GM12878 (cell line): Measurements from ENCODE around the gene UBTF. TPM values are rescaled to one million over a fixed set of nuclear protein-coding genes. Genes with fewer than 3 reads are reported as not detected.

Experiments used
- ATAC-seq: fragments of 200-7000 bp; cut with Tn5 transposase; 3 replicates; pipeline ENCODE4 v1.9.1; 2020; ENCODE audit warnings: mild to moderate bottlenecking, moderate library complexity
- BruUV-seq: library from RNA; stranded (reverse); fragments of 400-500 nt; replicated peaks from 2 replicates; lab custom pipeline; 2021; lab: Mats Ljungman, UMichigan
- CTCF ChIA-PET: fragments of 300-600 bp; sonication (Branson Sonifier 250); formaldehyde crosslinking; extraction: SDS; loops from one replicate; lab custom pipeline; 2021; ENCODE audit warnings: inconsistent platforms; lab: Yijun Ruan, JAX
- POLR2A ChIA-PET: fragments of 350-600 bp; formaldehyde crosslinking; extraction: SDS; loops from one replicate; lab custom pipeline; 2021; ENCODE audit warnings: inconsistent platforms; lab: Charles Lee
- RAD21 ChIA-PET: fragments of 300-600 bp; sonication (Branson Sonifier 250); formaldehyde crosslinking; loops from one replicate; lab custom pipeline; 2023; ENCODE audit warnings: antibody characterized with exemption; ENCODE audit not compliant: unreplicated experiment; lab: Charles Lee
- SMC1A ChIA-PET: fragments of 300-600 bp; sonication (Branson Sonifier 250); formaldehyde crosslinking; loops from one replicate; lab custom pipeline; 2023; ENCODE audit not compliant: unreplicated experiment, uncharacterized antibody; lab: Charles Lee
- DNase-seq: peaks from one replicate; pipeline ENCODE4 v3.0.0-alpha.2; 2011; ENCODE audit warnings: low read depth, low spot score
- FAIRE-seq: peaks from 3 replicates; lab custom pipeline; 2011; peaks lifted over from hg19 to GRCh38; lab: Jason Lieb, UNC
- H2AFZ ChIP-seq: 2 replicates; pipeline ENCODE4 v1.6.0; 2011; ENCODE audit warnings: low read depth, low read length, control low read depth; ENCODE audit not compliant: control insufficient read depth
- H3K27ac ChIP-seq: 2 replicates; pipeline ENCODE4 v1.5.1; 2011; ENCODE audit warnings: control low read depth; ENCODE audit not compliant: control insufficient read depth, insufficient read depth
- H3K27me3 ChIP-seq, 2 experiments: replicated peaks in 1 of 2; 2 replicates each; pipeline versions ENCODE4 v1.6.0 to v1.6.1; 2011; ENCODE audit warnings: low read length in 1 of 2; ENCODE audit not compliant: control insufficient read depth in 2 of 2, insufficient read depth in 2 of 2
- H3K36me3 ChIP-seq, 2 experiments: 2 replicates each; pipeline ENCODE4 v1.5.1; 2011; ENCODE audit warnings: low read length in 1 of 2; ENCODE audit not compliant: control insufficient read depth in 2 of 2, insufficient read depth in 2 of 2
- H3K4me1 ChIP-seq: 2 replicates; pipeline ENCODE4 v1.6.1; 2011; ENCODE audit warnings: mild to moderate bottlenecking, low read length, moderate library complexity, mixed read lengths; ENCODE audit not compliant: control insufficient read depth, insufficient read depth
- H3K4me2 ChIP-seq: 2 replicates; pipeline ENCODE4 v1.6.0; 2011; ENCODE audit warnings: control low read depth; ENCODE audit not compliant: control insufficient read depth, insufficient read depth
- H3K4me3 ChIP-seq: fragments of 200-600 bp; sonication (generic); 2 replicates; pipeline ENCODE4 v1.5.1; 2016
- H3K79me2 ChIP-seq: 2 replicates; pipeline ENCODE4 v1.6.0; 2011; ENCODE audit warnings: low read length; ENCODE audit not compliant: control insufficient read depth, insufficient read depth
- H3K9ac ChIP-seq: 2 replicates; pipeline ENCODE4 v1.8.0; 2011; ENCODE audit warnings: low read length, control low read depth, mixed read lengths; ENCODE audit not compliant: control insufficient read depth, insufficient read depth
- H3K9me3 ChIP-seq: replicated peaks from 3 replicates; pipeline ENCODE4 v1.5.1; 2011; ENCODE audit warnings: mild to moderate bottlenecking, low read length; ENCODE audit not compliant: control insufficient read depth, insufficient read depth
- H4K20me1 ChIP-seq: 2 replicates; pipeline ENCODE4 v1.6.0; 2011; ENCODE audit not compliant: control insufficient read depth, insufficient read depth
- BRCA1 ChIP-seq: IDR thresholded peaks from 2 replicates; pipeline ENCODE4 v1.6.1; 2011; ENCODE audit warnings: low read depth, low read length, improper control_type of control experiment
- CBFB ChIP-seq: IDR thresholded peaks from 2 replicates; pipeline ENCODE4 v1.6.1; 2016; ENCODE audit warnings: antibody characterized with exemption, low read depth
- CBX3 ChIP-seq: fragments of 200-600 bp; sonication (generic); IDR thresholded peaks from 2 replicates; pipeline ENCODE4 v1.6.1; 2016; ENCODE audit warnings: low read depth, borderline replicate concordance
- CREB1 ChIP-seq: IDR thresholded peaks from 2 replicates; pipeline ENCODE4 v1.6.1; 2012; ENCODE audit warnings: low read depth, mild to moderate bottlenecking, inconsistent platforms
- PAX5 ChIP-seq: IDR thresholded peaks from 2 replicates; pipeline ENCODE4 v1.6.1; 2011; ENCODE audit warnings: low read depth, low read length, borderline replicate concordance
- POLR2AphosphoS5 ChIP-seq: IDR thresholded peaks from 2 replicates; pipeline ENCODE4 v1.6.1; 2011; ENCODE audit warnings: mild to moderate bottlenecking, low read length, inconsistent platforms
- WRNIP1 ChIP-seq: IDR thresholded peaks from 2 replicates; pipeline ENCODE4 v1.6.1; 2011; ENCODE audit warnings: low read depth, low read length, improper control_type of control experiment, borderline replicate concordance
- YBX1 ChIP-seq: fragments of 450-650 bp; IDR thresholded peaks from 2 replicates; pipeline ENCODE4 v1.6.1; 2016; ENCODE audit warnings: antibody characterized with exemption
- YY1 ChIP-seq: IDR thresholded peaks from 2 replicates; pipeline ENCODE4 v1.6.1; 2011; ENCODE audit warnings: low read depth, mild to moderate bottlenecking, low read length
- ZNF274 ChIP-seq: IDR thresholded peaks from one replicate; pipeline ENCODE4 v1.8.0; 2011; ENCODE audit not compliant: insufficient read length, insufficient read depth
- WGBS: methylation state at CpG from one replicate; pipeline ENCODE4 v1.1.6; 2016; ENCODE audit warnings: low lambda C conversion rate; ENCODE audit not compliant: insufficient replicate concordance, insufficient coverage; ENCODE audit errors: missing lambda C conversion rate; 5-methylcytosine and 5-hydroxymethylcytosine counted together
- in situ Hi-C: fragments of 300-500 bp; cut with MboI; formaldehyde crosslinking; loops from 9 replicates; pipeline ENCODE4 v1.14.3; 2018; ENCODE audit warnings: mixed read lengths
- intact Hi-C: fragments of 100-400 bp; cut with micrococcal nuclease; formaldehyde crosslinking; loops from one replicate; pipeline ENCODE4 v1.14.2; 2022; ENCODE audit not compliant: unreplicated experiment
- polyA plus RNA-seq, 11 experiments: library from polyadenylated mRNA; depleted of rRNA in 4 of 11; unstranded in 6 of 11; stranded (reverse) in 5 of 11; fragments of >200 nt; fragmentation: Nextera tagmentation in 4 of 11; fragmentation: Illumina TruSeq in 1 of 11; extraction: Ambion mirVana in 4 of 11; extraction: Trizol in 1 of 11; gene quantifications; 1 replicate in 1 of 11; 2 replicates in 10 of 11; pipeline versions ENCODE4 v1.2.1 to v1.2.3, GENCODE V29; 2011 to 2016; ENCODE audit warnings: inconsistent platforms in 2 of 11, missing spikeins in 2 of 11, low read depth in 1 of 11
- total RNA-seq, 4 experiments: library from RNA; depleted of rRNA in 3 of 4; stranded (reverse); fragments of >200 nt in 3 of 4; fragmentation: Illumina TruSeq in 1 of 4; extraction: Trizol in 1 of 4; gene quantifications; 2 replicates each; pipeline versions ENCODE4 v1.2.1 to v1.2.3, GENCODE V29; 2013 to 2021
- TF ChIP-seq, protein P1 (sequence below): IDR thresholded peaks from 2 replicates; pipeline ENCODE4 v1.6.1; 2012; ENCODE audit warnings: low read depth, low read length, improper control_type of control experiment
- TF ChIP-seq, protein P2 (sequence below): fragments of 450-650 bp; IDR thresholded peaks from 2 replicates; pipeline ENCODE4 v1.6.1; 2014; ENCODE audit warnings: mild to moderate bottlenecking

Gene UBTF
- total and polyA plus RNA-seq, 10 of the 15 experiments (the other 5 are each of a cell fraction or from before 2014, with no cell fraction given), result 2.2 to 124 (median 79.6) TPM

DNA sequence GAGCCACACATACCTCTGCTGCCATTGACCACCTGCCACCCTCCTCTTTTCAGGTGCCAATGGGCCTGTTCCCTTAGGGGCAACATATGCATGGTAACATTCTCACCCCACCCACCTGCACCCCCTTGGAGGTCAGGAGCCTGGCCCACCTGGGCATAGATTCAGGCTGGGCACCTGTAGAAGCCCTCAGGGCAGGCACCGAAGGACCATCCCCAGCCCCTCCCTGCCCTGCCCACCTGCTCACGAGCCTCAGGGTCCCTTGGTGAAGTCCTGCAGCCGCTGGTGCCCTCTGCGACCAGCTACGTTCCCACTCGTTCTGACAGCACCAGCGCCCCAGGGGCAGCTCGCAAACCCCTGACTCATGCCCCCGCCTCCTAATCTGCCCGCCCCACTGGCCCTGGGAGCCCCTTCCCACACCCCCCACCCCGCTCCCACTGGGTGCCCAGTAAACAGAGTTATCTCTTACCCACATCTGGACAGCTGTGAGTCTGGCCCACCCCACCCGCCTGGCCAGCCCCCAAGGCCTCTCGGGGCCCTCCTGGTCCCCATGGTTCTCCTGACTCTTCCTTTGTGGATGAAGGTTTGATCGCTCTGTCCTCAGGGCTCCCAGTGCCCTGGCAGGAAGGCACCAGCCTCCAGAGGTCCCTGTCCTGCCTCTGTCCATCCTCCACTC lies 48.5 kb upstream of the UBTF start, which contains the start of gene SLC4A1 (continued):
- no peak for TF ChIP-seq PAX5
- TF ChIP-seq YBX1, result no peak
- TF ChIP-seq CBX3, result no peak
- no peak for TF ChIP-seq CBFB
- TF ChIP-seq ZNF274, result no peak
- no peak for TF ChIP-seq YY1
- TF ChIP-seq, protein P1, sequence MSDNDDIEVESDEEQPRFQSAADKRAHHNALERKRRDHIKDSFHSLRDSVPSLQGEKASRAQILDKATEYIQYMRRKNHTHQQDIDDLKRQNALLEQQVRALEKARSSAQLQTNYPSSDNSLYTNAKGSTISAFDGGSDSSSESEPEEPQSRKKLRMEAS, result no peak
- TF ChIP-seq, all 136 proteins: peak for 0

DNA sequence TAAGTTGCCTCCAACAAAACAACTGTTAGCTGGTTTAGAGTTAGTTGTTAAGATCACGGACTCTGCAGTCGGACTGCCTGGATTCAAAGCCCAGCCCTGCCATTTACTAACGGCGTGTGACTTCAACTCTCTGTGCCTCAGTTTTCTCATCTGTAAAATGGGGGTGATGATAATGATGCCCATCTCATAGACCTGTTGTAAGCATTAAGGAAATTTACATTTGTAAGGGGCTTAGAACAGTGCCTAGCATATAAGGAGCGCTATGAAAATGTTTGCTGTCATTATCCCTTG lies 47.6 kb upstream of the UBTF start:
- 84% methylated on average over 5 of the region's 5 CpGs for WGBS
- in situ Hi-C loops, result no loop called here
- Histone ChIP-seq H3K27me3 (no peaks in the 10 kb centered on the region; a peak in 1 of 4 replicates), H3K4me3 (no peak overlapping the region), H3K9ac (no peak overlapping the region), H3K4me1 (no peaks in the 10 kb centered on the region), H2AFZ (no peak overlapping the region), H3K9me3 (no peaks in the 10 kb centered on the region), H3K36me3 (no peaks in the 10 kb centered on the region), H3K27ac (no peak overlapping the region), H4K20me1 (no peaks in the 10 kb centered on the region), H3K4me2 (no peak overlapping the region), H3K79me2 (no peaks in the 10 kb centered on the region)
- ChIA-PET RAD21 (interaction anchor here (1.2 kb wide), 1 partner anchor 60 kb away, joined by 3 read pairs; no protein-coding TSS in a partner anchor), CTCF (interaction anchor here (2.1 kb wide), 1 partner anchor 57 kb away, joined by 7 read pairs; no protein-coding TSS in a partner anchor), SMC1A (interaction anchor here (1.1 kb wide), 1 partner anchor 50 kb away, joined by 3 read pairs; no protein-coding TSS in a partner anchor), POLR2A (no interaction called here)
- no peak for DNase-seq
- no peak for ATAC-seq
- FAIRE-seq, result no peak
- TF ChIP-seq BRCA1, result no peak
- no peak for TF ChIP-seq WRNIP1
- TF ChIP-seq CREB1, result no peak
- TF ChIP-seq, protein P2, sequence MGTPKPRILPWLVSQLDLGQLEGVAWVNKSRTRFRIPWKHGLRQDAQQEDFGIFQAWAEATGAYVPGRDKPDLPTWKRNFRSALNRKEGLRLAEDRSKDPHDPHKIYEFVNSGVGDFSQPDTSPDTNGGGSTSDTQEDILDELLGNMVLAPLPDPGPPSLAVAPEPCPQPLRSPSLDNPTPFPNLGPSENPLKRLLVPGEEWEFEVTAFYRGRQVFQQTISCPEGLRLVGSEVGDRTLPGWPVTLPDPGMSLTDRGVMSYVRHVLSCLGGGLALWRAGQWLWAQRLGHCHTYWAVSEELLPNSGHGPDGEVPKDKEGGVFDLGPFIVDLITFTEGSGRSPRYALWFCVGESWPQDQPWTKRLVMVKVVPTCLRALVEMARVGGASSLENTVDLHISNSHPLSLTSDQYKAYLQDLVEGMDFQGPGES, result no peak
- TF ChIP-seq POLR2AphosphoS5, result no peak
- intact Hi-C loops, result no loop called here
- no TSS peak for BruUV-seq
